Measurements from ENCODE around the gene ZNF729. TPM values are rescaled to one million over a fixed set of nuclear protein-coding genes. Genes with fewer than 3 reads are reported as not detected.

The ZNF729 gene
- total RNA-seq, result not detected in 2 replicates

GRCh38 chr19:22286151-22286810 is at the start of gene ZNF729:
Gene ZNF729 (plus strand): TSS chr19:22286441. CDS start chr19:22286526, 85 bp downstream.

Small RNA genes lying within 50 kb of the gene (small RNA-seq; reads per million reads assigned to genes)
- gene AC011494.1, result not detected

Other genes with a start within 250 kb of the ZNF729 start
- gene ZNF257, start 234.0 kb upstream of the ZNF729 start, total RNA-seq, result 2.3 and 2.4 TPM in 2 replicates
- gene ZNF676, start 89.5 kb upstream of the ZNF729 start, total RNA-seq, result 0.49 and 0.73 TPM in 2 replicates
- not detected in 2 replicates for gene ZNF98, start 135.9 kb downstream of the ZNF729 start, total RNA-seq

Data from hair follicle dermal papilla cell (primary cell).